Epithelial cell of esophagus (primary cell): Measurements from ENCODE around the gene SAFB2.

Experiments
- DNase-seq: peaks from one replicate; pipeline ENCODE4 v3.0.0; 2010; ENCODE audit warnings: low read depth
- H3K4me3 ChIP-seq: 2 replicates; pipeline ENCODE4 v1.5.1; 2011; ENCODE audit warnings: mild to moderate bottlenecking, low read length, control low read depth
- CTCF ChIP-seq: IDR thresholded peaks from 2 replicates; pipeline ENCODE4 v1.5.1; 2011; ENCODE audit warnings: low read depth, mild to moderate bottlenecking, low read length, control low read depth, inconsistent platforms; ENCODE audit not compliant: insufficient read depth; ENCODE audit errors: missing control alignments

SAFB2 gene

GRCh38 chr19:5595745-5596144 is 26.8 kb downstream of the SAFB2 start:
- H3K4me3 ChIP-seq: no peak overlapping the region
- TF ChIP-seq CTCF: no peak
- no peak for DNase-seq

GRCh38 chr19:5595129-5595528 is 27.4 kb downstream of the SAFB2 start:
- no peak overlapping the region for H3K4me3 ChIP-seq
- no peak for DNase-seq
- TF ChIP-seq CTCF: no peak

- TF ChIP-seq CTCF: no peak
- DNase-seq: no peak
- no peak overlapping the region for H3K4me3 ChIP-seq
These were observed 28.0 kb downstream of the SAFB2 start for GRCh38 chr19:5594521-5594950.

- no peak overlapping the region for H3K4me3 ChIP-seq
- TF ChIP-seq CTCF: no peak
These were observed 29.0 kb downstream of the SAFB2 start for GRCh38 chr19:5593343-5594255.

GRCh38 chr19:5592531-5593342 is 29.8 kb downstream of the SAFB2 start:
- no peak for DNase-seq
- TF ChIP-seq CTCF: no peak
- H3K4me3 ChIP-seq: no peak overlapping the region

More at GRCh38 chr19:5593343-5594255, 29.0 kb downstream of the SAFB2 start:
- no peak for DNase-seq

- H3K4me3 ChIP-seq: no peak overlapping the region
- DNase-seq: no peak
- TF ChIP-seq CTCF: no peak
These were observed 31.1 kb downstream of the SAFB2 start for GRCh38 chr19:5591476-5591875.
